SU-DHL-6 (cell line): ENCODE data around the gene HSPBP1.

ENCODE experiments used
- EZH2phosphoT487 ChIP-seq: fragments of 200-600 bp; sonication (generic), shearing (Covaris generic); conservative IDR thresholded peaks from 2 replicates; pipeline ENCODE4 v1.6.1; 2018; ENCODE audit warnings: mild to moderate bottlenecking, antibody characterized with exemption, low read length, moderate library complexity, mixed read lengths
- TF ChIP-seq, protein P1 (sequence below): fragments of 200-600 bp; sonication (generic); IDR thresholded peaks from one replicate; pipeline ENCODE4 v1.5.1; 2017; ENCODE audit warnings: antibody characterized with exemption, mild to moderate bottlenecking, low read length, moderate library complexity; ENCODE audit not compliant: insufficient read depth, poor library complexity, severe bottlenecking

DNA sequence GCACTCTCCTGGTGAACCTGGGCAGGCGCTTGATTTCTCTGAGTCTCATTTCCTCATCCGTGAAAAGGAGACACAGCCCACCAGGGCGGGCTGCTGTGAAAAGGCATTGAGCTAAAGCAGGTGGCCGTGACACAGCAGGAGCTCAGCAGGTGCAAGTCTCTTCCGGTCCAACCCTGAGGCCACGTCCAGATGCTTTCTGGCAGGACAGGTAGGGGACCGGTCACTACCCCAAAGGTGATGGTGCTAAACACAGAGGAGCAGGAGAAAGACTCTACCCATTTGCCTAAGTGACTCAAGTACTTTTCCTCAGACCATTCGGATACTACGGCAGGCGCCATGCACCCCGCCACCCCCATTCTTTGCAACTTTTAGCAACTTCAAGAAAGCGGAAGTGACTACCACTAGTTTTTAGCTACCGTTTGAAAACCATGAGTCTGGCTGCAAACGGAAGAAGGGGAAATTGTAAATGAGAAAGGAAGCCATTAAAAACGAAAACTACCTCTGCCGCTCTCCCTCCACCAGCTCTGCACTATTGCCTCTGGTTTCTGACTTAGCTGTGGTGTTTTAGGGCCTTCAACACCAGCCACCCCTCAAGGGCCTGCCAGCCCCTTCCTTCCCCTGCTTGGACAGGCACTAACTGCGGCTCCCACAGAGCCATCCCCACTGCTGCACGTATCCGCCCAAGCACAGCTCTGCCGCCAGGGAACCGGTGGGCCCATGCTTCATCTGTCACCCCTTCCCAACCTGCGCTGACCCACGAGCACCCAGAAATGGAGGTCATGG lies 25.9 kb downstream of the HSPBP1 start:
- TF ChIP-seq, protein P1, sequence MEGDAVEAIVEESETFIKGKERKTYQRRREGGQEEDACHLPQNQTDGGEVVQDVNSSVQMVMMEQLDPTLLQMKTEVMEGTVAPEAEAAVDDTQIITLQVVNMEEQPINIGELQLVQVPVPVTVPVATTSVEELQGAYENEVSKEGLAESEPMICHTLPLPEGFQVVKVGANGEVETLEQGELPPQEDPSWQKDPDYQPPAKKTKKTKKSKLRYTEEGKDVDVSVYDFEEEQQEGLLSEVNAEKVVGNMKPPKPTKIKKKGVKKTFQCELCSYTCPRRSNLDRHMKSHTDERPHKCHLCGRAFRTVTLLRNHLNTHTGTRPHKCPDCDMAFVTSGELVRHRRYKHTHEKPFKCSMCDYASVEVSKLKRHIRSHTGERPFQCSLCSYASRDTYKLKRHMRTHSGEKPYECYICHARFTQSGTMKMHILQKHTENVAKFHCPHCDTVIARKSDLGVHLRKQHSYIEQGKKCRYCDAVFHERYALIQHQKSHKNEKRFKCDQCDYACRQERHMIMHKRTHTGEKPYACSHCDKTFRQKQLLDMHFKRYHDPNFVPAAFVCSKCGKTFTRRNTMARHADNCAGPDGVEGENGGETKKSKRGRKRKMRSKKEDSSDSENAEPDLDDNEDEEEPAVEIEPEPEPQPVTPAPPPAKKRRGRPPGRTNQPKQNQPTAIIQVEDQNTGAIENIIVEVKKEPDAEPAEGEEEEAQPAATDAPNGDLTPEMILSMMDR: no peak
- TF ChIP-seq EZH2phosphoT487: no peak
